Measurements from ENCODE around the gene SRGAP3.

- TF ChIP-seq CTCF (conservative IDR thresholded peaks at IDR 0.05; ENCODE audit: low read length) = no peak
- TF ChIP-seq EZH2phosphoT487 (IDR thresholded peaks at IDR 0.05; ENCODE audit: borderline replicate concordance) = no peak
Observed at GRCh38 chr3:9108876-9109567, 140.4 kb downstream of the SRGAP3 start.

All from Loucy (cell line).